Thoracic aorta (tissue), 2 donors: ENCODE results near the gene ATP2B2. TPM values are rescaled to one million over a fixed set of nuclear protein-coding genes. Genes with fewer than 3 reads are reported as not detected.
"Not testable (repeated sequence)": the region's sequence is repeated elsewhere in the genome, so short reads cannot be mapped to it uniquely, and the experiment has no call there.

Experiments
- ATAC-seq: fragments of 150-250 bp; one replicate; pipeline ENCODE4 v1.8.0; 2017; ENCODE audit warnings: low read depth; ENCODE audit not compliant: insufficient number of reproducible peaks, low FRiP score
- DNase-seq: peaks from one replicate; pipeline ENCODE4 v3.0.0-alpha.2; 2020; ENCODE audit warnings: low spot score
- H3K27ac ChIP-seq, 2 donors: fragments of 200-600 bp; sonication (generic); 1 replicate in 1 of 2; 2 replicates in 1 of 2; pipeline ENCODE4 v1.5.1; 2016; ENCODE audit warnings: mild to moderate bottlenecking in 2 of 2, moderate library complexity in 2 of 2
- H3K27me3 ChIP-seq: fragments of 200-600 bp; sonication (generic); replicated peaks from 2 replicates; pipeline ENCODE4 v1.6.0; 2016; ENCODE audit warnings: mild to moderate bottlenecking; ENCODE audit not compliant: insufficient read depth
- H3K36me3 ChIP-seq: fragments of 200-600 bp; sonication (generic); one replicate; pipeline ENCODE4 v1.5.1; 2016
- H3K4me1 ChIP-seq, 2 donors: fragments of 200-600 bp; sonication (generic); 1 replicate in 1 of 2; 2 replicates in 1 of 2; pipeline versions ENCODE4 v1.5.1 to v1.6.0; 2016; ENCODE audit warnings: low read depth in 2 of 2, mild to moderate bottlenecking in 1 of 2; ENCODE audit not compliant: control insufficient read depth in 1 of 2
- H3K4me3 ChIP-seq: fragments of 200-600 bp; sonication (generic); 2 replicates; pipeline ENCODE4 v1.5.1; 2016; ENCODE audit warnings: mild to moderate bottlenecking
- H3K9me3 ChIP-seq: fragments of 200-600 bp; sonication (generic); 2 replicates; pipeline ENCODE4 v1.5.1; 2016
- CTCF ChIP-seq: fragments of 200-600 bp; sonication (generic); IDR thresholded peaks from one replicate; pipeline ENCODE4 v1.5.1; 2019; ENCODE audit warnings: antibody characterized with exemption
- total RNA-seq, 2 donors: library from RNA; depleted of rRNA; stranded (reverse); fragments of >200 nt; gene quantifications; one replicate each; pipeline versions ENCODE4 v1.1.0 to v1.2.3, GENCODE V29; 2016

Gene ATP2B2
- total RNA-seq, 2 donors from 2014 or later: not detected

- Histone ChIP-seq H3K4me1 (peaks cover 0 to 7% of the 10 kb centered on the region in 2 donors), H3K9me3 (no peaks in the 10 kb centered on the region), H3K27ac (no peak overlapping the region), H3K4me3 (no peak overlapping the region), H3K27me3 (no peaks in the 10 kb centered on the region), H3K36me3 (peaks cover 41% of the 10 kb centered on the region)
- no peak for DNase-seq
- TF ChIP-seq CTCF: no peak
- no peak for ATAC-seq
These were observed 206.2 kb downstream of the ATP2B2 start for GRCh38 chr3:10299175-10299574.

- ATAC-seq, H3K27ac ChIP-seq, DNase-seq, H3K4me3 ChIP-seq, H3K9me3 ChIP-seq, H3K4me1 ChIP-seq, H3K27me3 ChIP-seq: not testable (repeated sequence)
- peaks cover 30% of the 10 kb centered on the region for H3K36me3 ChIP-seq
These were observed 207.3 kb downstream of the ATP2B2 start for GRCh38 chr3:10298064-10298463.

- no peak for DNase-seq
- no peak overlapping the region for H3K4me3 ChIP-seq
- TF ChIP-seq CTCF: no peak
- no peak for ATAC-seq
- H3K27me3 ChIP-seq: no peaks in the 10 kb centered on the region
- no peaks in the 10 kb centered on the region for H3K9me3 ChIP-seq
- peaks cover 5 to 7% of the 10 kb centered on the region in 2 donors for H3K4me1 ChIP-seq
- H3K36me3 ChIP-seq: peaks cover 2% of the 10 kb centered on the region
- no peak overlapping the region for H3K27ac ChIP-seq
These were observed 211.3 kb downstream of the ATP2B2 start for GRCh38 chr3:10294030-10294586.

- DNase-seq: no peak
These were observed 212.6 kb downstream of the ATP2B2 start, which contains the start of gene GHRL for GRCh38 chr3:10292505-10293419. GHRL (minus strand) TSS chr3:10292947; CDS start chr3:10290180, 2,767 bp downstream.

GRCh38 chr3:10291641-10292040 is 213.7 kb downstream of the ATP2B2 start:
- Histone ChIP-seq H3K9me3 (no peaks in the 10 kb centered on the region), H3K27ac (no peak overlapping the region), H3K4me3 (no peak overlapping the region), H3K4me1 (peaks cover 4 to 5% of the 10 kb centered on the region in 2 donors), H3K36me3 (peaks cover 2% of the 10 kb centered on the region), H3K27me3 (no peaks in the 10 kb centered on the region)
- DNase-seq (no peak), ATAC-seq (no peak)
- no peak for TF ChIP-seq CTCF

More at GRCh38 chr3:10292505-10293419, 212.6 kb downstream of the ATP2B2 start, which contains the start of gene GHRL:
- peaks cover 5 to 7% of the 10 kb centered on the region in 2 donors for H3K4me1 ChIP-seq
- no peaks in the 10 kb centered on the region for H3K9me3 ChIP-seq
- H3K36me3 ChIP-seq: peaks cover 2% of the 10 kb centered on the region
- no peaks in the 10 kb centered on the region for H3K27me3 ChIP-seq
- peak within 1 kb of the TSS; percentile 16 for H3K4me3 ChIP-seq
- no peak for ATAC-seq
- TF ChIP-seq CTCF: no peak
- H3K27ac ChIP-seq: peak within 1 kb of the TSS in 1 of 2 donors; percentile 30
